Activated CD4-positive, alpha-beta T cell treated with anti-CD3 and anti-CD28 coated beads, Interleukin-2, Interleukin-6, amounts not matched to agents 100 ng/mL and 50 ng/mL, durations not matched to agents 16 hours and 8 hours (primary cell): ENCODE measurements around the gene IRS1.

Source experiments
- DNase-seq: peaks from one replicate; pipeline ENCODE4 v3.0.0-alpha.2; 2020

Gene IRS1

GRCh38 chr2:226717719-226718118 lies 81.9 kb downstream of the IRS1 start:
- no peak for DNase-seq

DNA sequence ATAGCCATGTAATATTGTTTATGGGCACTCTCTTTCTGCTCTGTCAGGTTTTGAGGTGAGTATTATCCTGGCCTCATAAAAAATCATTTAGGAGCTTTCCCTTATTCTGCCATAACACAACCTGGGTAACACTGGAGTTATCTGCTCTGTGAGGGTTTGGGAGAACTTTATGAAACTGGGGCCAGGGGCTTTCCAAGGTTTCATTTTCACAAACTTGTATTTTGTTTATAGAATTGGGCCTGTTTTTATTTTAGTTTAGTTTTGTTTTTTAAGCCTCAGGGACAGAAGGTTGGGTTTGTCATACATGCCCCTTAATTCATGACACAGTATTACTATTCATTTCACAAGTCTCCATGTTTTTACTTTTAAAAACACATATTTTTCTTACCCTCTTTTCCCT lies 83.5 kb downstream of the IRS1 start:
- DNase-seq, result no peak

- no peak for DNase-seq
Observed at GRCh38 chr2:226715347-226715990, 84.2 kb downstream of the IRS1 start.

DNA sequence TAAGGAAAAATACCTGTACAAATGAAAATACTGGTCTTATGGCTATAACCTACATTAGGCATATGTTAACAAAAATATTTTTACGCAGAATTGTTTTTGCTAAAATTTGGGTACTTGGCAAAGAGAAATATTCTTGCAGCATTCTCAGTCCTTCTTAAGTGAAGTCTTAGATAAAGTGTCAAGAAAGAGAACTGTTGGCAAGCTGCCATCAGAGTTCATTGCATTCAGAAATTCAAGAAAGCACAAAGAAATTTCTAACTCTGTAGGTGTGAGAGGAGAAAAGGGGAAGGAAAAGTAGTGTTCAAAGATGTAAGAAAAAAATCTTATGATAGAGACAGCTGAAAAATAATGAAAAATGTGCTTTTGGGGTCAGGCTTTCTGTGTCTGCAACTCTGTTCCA lies 86.7 kb downstream of the IRS1 start:
- no peak for DNase-seq

DNA sequence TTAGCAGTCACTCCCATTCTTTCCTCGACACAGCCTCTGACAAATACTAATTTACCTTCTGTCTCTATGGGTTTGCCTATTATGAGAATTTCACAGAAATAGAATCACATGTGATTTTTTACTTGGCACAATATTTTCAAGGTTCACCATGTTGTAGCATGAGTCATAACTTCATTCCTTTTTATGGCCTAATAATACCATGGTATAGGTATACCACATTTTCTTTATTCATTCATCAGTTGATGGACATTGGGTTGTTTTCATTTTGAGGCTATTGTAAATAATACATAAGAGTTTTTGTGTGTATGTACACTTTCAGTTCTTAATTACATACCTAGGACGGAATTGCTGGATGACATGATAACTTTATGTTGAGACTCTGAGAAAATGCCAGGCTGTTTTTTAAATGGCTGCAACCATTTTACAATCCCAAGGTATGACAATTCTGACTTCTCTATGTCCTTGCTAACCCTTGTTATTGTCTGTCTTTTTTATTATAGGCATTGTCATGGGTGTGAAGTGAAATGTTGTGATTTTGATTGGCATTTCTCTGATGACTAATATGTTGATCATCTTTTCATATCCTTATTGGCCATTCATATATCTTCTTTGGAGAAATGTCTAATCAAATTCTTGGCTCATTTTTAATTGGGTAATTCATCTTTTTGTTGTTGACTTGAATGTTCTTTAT lies 87.9 kb downstream of the IRS1 start:
- DNase-seq, result no peak

DNA sequence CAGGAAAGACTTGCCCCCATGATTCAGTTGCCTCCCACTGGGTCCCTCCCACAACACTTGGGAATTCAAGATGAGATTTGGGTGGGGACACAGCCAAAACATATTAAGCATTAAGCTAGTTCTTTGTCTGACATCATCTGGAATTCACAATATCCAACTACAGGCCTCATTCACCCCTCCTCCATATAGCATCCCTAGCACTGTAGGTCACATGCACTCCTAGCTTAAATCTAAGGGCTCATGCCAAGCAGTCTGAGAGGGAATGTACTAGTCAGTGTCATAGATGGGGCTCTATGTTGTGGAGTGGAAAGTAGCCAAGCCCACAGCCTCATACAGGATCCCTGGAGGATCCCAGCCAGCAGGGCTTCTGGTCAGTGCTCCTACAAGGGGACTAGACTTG lies 92.1 kb downstream of the IRS1 start:
- no peak for DNase-seq

- no peak for DNase-seq
Observed at GRCh38 chr2:226705965-226706364, 93.7 kb downstream of the IRS1 start.

DNA sequence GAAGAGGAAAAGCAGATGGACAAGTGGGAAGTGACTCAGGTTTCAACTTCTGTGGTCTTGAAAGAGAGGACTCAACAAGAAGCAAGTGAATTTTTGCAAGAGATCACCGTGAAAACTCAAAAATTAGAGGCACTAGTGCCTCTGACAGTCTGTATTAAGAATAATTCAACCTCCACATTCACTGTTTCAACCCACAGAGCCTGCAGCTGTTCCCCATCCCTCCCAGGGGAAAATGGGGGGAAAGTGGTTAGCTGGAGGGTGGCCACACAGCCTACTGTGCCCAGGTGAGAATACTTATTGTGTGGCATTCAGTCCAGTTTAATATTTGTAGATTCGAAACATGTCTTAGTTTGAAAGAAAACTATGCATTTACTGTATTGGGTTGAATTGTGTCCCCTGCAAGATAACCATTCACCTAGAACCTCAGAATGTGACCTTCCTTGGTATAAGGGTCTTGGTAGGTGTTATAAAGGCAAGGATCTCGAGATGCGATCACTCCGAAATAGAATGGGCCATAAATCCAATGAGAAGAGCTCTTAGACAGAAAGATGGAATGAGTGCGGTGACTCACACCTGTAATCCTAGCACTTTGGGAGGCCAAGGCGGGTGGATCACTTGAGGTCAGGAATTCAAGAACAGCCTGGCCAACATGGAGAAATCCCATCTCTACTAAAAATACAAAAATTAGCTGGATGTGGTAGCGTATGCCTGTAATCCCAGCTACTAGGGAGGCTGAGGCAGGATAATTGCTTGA lies 94.3 kb downstream of the IRS1 start:
- DNase-seq, result no peak

GRCh38 chr2:226703514-226703913 lies 96.1 kb downstream of the IRS1 start:
- no peak for DNase-seq

- no peak for DNase-seq
Observed at GRCh38 chr2:226702376-226702775, 97.2 kb downstream of the IRS1 start.

DNA sequence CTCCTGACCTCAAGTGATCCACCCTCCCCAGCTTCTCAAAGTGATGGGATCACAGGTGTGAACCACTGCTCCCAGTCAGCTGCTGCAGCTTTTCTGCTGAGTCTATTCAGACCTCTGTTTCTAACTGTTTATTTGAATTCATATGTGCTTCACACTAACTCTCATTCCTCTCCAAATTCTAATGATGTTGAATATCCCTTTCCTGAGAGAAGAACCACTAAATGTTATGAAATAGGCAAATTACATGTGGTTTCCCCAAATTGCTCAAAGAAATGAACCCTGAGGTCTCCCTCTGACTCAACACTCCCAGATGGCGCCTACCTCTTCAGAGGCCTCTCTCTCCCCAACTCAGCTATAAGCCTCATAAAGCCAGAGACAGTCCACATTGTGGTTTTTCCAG lies 98.6 kb downstream of the IRS1 start:
- DNase-seq, result peak; percentile 30

- DNase-seq, result no peak
Observed at GRCh38 chr2:226699321-226699720, 100.3 kb downstream of the IRS1 start.

GRCh38 chr2:226698671-226699070 lies 100.9 kb downstream of the IRS1 start:
- no peak for DNase-seq

DNA sequence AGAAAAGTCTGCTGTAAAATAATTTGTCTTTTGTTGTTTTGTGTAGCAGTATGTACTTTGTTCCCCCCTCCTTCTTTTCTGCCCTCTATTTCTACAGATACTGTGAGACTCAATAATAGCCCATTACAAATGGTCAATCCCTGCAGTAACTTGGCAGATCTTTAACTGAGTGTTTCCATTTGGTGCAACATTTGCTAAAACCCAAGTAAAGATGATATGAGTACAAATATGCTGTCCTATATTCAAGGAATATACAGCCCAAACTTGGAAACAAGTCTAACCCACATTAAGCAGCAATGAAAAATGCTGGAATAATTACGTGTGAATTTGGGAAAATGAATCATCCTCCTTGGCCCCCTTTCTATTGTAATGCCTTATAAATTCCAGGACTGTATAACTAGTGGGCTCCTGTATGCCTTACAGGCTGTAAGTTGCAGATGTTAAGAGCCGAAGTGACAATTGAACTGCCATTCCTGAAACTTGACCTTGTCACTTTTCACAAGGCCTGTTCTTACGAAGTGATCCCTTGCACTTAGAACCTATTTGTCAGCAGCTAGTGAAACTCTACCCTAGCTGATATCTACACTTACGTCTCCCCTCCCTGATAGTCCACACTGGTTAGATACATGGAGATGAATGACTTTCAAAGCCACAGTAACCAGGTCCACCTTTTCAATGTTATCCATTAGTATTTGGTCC lies 104.9 kb downstream of the IRS1 start:
- DNase-seq, result no peak

GRCh38 chr2:226694149-226694548 lies 105.5 kb downstream of the IRS1 start:
- DNase-seq, result no peak

DNA sequence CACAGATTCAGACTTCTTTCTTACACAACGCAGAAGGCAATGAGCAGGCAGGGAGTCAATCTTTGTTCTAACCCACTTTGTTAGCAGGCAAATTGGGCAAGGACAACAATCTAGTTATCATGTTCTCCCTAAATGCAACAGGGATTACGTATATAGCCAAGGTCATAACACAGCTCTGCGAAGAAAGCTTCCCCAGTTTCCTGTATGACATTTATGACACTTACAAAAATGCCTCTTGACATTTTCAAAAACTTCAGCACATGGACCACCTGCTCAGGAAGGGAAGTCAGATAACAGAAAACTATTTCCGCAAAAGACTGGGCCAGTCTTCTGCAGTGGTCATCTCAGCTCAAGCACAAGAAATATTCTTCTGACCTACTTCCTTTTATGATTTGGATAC lies 106.1 kb downstream of the IRS1 start:
- no peak for DNase-seq

DNA sequence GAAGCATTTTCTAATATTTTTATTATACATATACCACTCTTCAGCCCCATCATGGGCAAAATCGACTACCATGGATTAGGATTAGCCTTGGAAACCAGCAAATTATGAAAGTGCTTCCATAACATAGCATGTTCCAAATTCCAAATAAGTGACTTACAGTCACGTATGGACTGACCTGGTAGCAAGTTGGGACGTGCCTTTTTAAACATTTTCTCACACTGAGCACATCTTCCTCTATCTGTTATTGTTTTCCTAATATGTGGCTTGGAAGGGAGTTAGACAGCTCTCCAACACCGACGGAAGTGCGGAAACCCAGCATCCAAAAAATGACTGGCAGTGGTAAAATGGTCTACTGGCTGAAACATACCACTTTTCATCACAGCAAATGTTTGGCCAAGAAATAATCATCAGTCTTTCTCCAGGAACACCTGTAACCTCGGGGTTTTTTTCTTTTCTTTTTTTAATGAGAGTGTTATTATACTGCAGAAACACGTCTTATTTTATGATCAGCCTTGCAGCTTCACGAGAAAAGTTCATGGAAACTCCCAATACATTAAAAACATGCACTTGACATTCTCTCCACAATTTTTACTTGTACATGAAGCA lies 107.0 kb downstream of the IRS1 start:
- DNase-seq, result no peak

DNA sequence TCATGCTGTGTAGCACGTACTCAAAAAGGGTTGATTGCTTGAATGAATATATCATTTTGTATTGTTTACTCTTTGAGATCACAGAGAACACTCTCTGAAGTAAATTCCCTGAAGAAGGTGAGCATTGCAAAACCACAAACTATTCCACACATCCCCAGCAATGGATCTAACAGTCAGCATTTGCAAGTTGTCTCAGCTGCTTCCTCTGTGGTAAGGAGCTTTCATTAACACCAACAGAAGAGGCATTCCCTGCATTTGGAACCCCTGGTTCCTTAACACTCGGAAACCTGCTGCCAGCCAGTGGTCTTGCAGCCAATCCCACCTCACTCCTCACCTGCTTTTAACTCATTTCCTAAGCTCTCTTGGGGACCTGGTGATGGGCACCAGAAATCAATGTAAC lies 108.4 kb downstream of the IRS1 start:
- no peak for DNase-seq

- no peak for DNase-seq
Observed at GRCh38 chr2:226690461-226691024, 109.1 kb downstream of the IRS1 start.

DNA sequence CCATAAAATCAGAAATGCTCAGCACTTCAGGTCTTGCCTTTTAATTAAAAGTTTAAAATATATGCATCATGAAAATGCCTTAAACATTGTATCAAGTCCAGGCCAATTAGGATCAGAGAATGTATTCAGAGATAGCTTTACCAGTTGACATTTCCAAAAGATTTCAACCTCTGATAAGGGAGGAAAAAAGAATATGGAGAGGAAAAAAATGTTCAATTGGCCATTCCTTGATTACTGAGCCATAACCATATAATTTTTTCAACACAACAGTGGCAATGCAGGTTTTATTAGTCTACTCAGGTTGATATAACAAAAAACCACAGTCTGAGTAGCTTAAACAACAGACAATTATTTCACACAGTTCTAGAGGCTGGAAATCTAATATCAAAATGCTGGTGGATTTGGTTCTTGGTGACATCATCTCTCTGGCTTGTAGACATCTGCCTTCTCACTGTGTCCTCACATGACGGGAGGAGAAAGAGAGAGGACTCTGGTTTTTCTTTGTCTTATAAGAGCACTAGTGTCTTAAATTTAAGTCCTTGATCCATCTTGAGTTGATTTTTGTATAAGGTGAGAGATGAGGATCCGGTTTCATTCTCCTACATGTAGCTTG lies 111.9 kb downstream of the IRS1 start:
- no peak for DNase-seq

DNA sequence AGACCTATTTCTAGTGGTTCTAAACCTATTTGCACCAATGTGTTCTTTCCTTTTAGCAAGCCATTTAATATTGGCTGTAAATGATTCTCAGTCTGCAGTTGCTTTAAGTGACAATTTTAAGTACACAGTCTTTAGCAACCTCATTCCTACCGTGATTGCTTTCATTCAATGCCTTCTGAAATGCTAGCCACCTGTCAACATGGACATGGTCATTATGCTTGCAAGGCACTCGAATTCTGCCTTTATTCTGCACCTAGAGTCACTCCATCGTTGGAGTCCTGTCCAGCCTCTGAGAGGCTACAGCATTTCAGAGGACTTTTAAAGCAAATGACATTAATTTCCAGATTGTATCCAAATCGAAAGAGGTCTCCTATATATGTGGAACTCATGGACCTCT lies 115.1 kb downstream of the IRS1 start:
- DNase-seq, result no peak

GRCh38 chr2:226683944-226684562 lies 115.6 kb downstream of the IRS1 start:
- DNase-seq, result no peak
